Measurements from ENCODE around the gene ST6GALNAC4.

ST6GALNAC4 gene

GRCh38 chr9:127961155-127961490, 44.3 kb upstream of the ST6GALNAC4 start:
- no peak for TF ChIP-seq CTCF (IDR thresholded peaks at IDR 0.05; ENCODE audit: low read depth, low read length)
- no peak overlapping the region for H3K4me3 ChIP-seq (ENCODE audit: low read depth, low read length)

- no peak for TF ChIP-seq CTCF (IDR thresholded peaks at IDR 0.05; ENCODE audit: low read depth, low read length)
- H3K4me3 ChIP-seq (ENCODE audit: low read depth, low read length) = no peak overlapping the region
Measured at GRCh38 chr9:127960410-127961154, 43.7 kb upstream of the ST6GALNAC4 start.

- TF ChIP-seq CTCF (IDR thresholded peaks at IDR 0.05; ENCODE audit: low read depth, low read length) = no peak
- no peak overlapping the region for H3K4me3 ChIP-seq (ENCODE audit: low read depth, low read length)
Measured at GRCh38 chr9:127959841-127960409, 43.1 kb upstream of the ST6GALNAC4 start.

GRCh38 chr9:127959398-127959797, 42.6 kb upstream of the ST6GALNAC4 start:
- TF ChIP-seq CTCF (IDR thresholded peaks at IDR 0.05; ENCODE audit: low read depth, low read length) = no peak
- no peak overlapping the region for H3K4me3 ChIP-seq (ENCODE audit: low read depth, low read length)

GRCh38 chr9:127958728-127959127, 41.9 kb upstream of the ST6GALNAC4 start:
- no peak overlapping the region for H3K4me3 ChIP-seq (ENCODE audit: low read depth, low read length)
- no peak for TF ChIP-seq CTCF (IDR thresholded peaks at IDR 0.05; ENCODE audit: low read depth, low read length)

- no peak overlapping the region for H3K4me3 ChIP-seq (ENCODE audit: low read depth, low read length)
- no peak for TF ChIP-seq CTCF (IDR thresholded peaks at IDR 0.05; ENCODE audit: low read depth, low read length)
Measured at GRCh38 chr9:127955294-127956015, 38.6 kb upstream of the ST6GALNAC4 start.

GRCh38 chr9:127954831-127955293, 38.0 kb upstream of the ST6GALNAC4 start:
- no peak overlapping the region for H3K4me3 ChIP-seq (ENCODE audit: low read depth, low read length)
- TF ChIP-seq CTCF (IDR thresholded peaks at IDR 0.05; ENCODE audit: low read depth, low read length) = no peak
